Measurements from ENCODE around the gene CD93. TPM values are rescaled to one million over a fixed set of nuclear protein-coding genes. Genes with fewer than 3 reads are reported as not detected.

Gene CD93
- total RNA-seq, 6 experiments from 2014 or later: 3.9 to 21.5 (median 9.2) TPM

DNA sequence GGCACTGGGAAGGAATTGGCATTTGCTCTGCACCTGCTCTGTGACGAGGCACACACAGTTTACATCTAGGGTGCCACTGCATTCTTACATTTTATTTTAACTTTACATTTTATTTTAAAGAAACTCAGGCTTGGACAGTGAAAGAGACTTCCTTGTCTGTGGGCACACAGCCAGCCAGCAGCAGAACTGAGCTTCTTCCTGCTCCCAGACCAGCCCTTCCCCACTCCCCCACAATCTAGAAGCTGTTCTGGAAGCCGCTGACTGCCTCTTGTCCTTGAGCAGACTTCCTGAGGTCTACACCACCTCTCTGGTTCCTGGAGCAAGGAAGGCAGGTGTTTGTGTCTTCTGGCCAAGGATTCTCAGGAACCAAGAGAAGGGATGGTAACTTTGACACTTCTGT lies 27.9 kb upstream of the CD93 start:
- H3K9me3 ChIP-seq: no peaks in the 10 kb centered on the region
- 40% methylated on average over 2 of the region's 2 CpGs for WGBS (ENCODE audit: insufficient coverage, low coverage, low lambda C conversion rate, missing lambda C conversion rate)
- peak in 2 of 3 donors; percentile 68 to 75 for DNase-seq
- H3K4me3 ChIP-seq: no peak overlapping the region
- H3K4me1 ChIP-seq: no peaks in the 10 kb centered on the region
- intact Hi-C loops (cut with DNase I): no loop called here
- H3K36me3 ChIP-seq: no peaks in the 10 kb centered on the region
- ATAC-seq: peak; percentile 54 to 77 (median 64)
- H3K27me3 ChIP-seq: no peaks in the 10 kb centered on the region
- peak overlapping the region in 1 of 3 donors; percentile 33 for H3K27ac ChIP-seq
- no peak for TF ChIP-seq POLR2A (IDR thresholded peaks at IDR 0.05)
- TF ChIP-seq, protein P1, sequence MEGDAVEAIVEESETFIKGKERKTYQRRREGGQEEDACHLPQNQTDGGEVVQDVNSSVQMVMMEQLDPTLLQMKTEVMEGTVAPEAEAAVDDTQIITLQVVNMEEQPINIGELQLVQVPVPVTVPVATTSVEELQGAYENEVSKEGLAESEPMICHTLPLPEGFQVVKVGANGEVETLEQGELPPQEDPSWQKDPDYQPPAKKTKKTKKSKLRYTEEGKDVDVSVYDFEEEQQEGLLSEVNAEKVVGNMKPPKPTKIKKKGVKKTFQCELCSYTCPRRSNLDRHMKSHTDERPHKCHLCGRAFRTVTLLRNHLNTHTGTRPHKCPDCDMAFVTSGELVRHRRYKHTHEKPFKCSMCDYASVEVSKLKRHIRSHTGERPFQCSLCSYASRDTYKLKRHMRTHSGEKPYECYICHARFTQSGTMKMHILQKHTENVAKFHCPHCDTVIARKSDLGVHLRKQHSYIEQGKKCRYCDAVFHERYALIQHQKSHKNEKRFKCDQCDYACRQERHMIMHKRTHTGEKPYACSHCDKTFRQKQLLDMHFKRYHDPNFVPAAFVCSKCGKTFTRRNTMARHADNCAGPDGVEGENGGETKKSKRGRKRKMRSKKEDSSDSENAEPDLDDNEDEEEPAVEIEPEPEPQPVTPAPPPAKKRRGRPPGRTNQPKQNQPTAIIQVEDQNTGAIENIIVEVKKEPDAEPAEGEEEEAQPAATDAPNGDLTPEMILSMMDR (IDR thresholded peaks at IDR 0.05): no peak

DNA sequence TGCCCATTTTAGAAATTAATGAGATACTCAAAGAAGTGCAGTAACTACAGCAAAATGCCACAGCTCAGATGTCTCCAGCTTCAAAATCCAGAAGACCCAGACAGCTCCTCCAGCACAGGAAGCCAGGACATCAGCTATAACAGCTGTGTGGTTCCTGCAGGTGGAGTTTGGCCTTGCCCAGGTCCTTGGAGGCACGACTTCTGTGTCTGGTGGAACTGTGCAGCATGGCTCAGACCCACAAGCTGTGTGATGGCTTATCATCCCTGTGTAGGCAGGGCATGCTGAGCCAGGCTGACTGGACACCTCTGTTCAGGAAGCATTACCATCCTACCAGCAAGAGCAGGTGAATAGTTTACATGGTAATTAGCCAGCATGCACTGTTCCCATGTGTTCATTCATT lies 26.5 kb upstream of the CD93 start:
- Histone ChIP-seq H3K4me3 (no peak overlapping the region), H3K27ac (no peak overlapping the region), H3K36me3 (no peaks in the 10 kb centered on the region), H3K4me1 (no peaks in the 10 kb centered on the region), H3K9me3 (no peaks in the 10 kb centered on the region), H3K27me3 (no peaks in the 10 kb centered on the region)
- DNase-seq: no peak
- TF ChIP-seq, protein P1 (IDR thresholded peaks at IDR 0.05): no peak
- no peak for TF ChIP-seq POLR2A (IDR thresholded peaks at IDR 0.05)
- 63% methylated on average over 1 of the region's 1 CpG for WGBS (ENCODE audit: insufficient coverage, low coverage, low lambda C conversion rate, missing lambda C conversion rate)
- intact Hi-C loops (cut with DNase I): no loop called here
- no peak for ATAC-seq

DNA sequence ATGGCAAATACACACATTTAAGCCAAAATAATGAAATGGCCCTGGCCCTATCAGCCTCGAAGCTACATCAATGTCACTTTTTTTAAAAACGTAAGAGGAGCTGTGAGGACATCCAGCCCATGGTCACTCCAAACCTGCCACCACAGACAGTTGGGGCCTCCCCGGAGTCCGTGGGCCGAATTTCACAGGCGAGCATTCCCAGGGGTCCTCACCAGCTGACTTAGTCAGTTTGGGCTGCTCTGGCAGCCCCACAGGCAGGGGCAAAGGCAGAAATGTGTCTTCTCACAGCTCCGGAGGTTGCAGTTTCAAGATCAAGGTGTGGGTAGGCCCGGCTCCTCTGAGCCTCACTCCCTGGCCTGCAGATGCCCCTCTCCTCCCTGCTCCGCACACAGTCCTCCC lies 25.8 kb upstream of the CD93 start:
- no peaks in the 10 kb centered on the region for H3K4me1 ChIP-seq
- ATAC-seq (no peak), DNase-seq (no peak)
- no peaks in the 10 kb centered on the region for H3K36me3 ChIP-seq
- H3K27me3 ChIP-seq: no peaks in the 10 kb centered on the region
- intact Hi-C loops (cut with DNase I): no loop called here
- WGBS (ENCODE audit: insufficient coverage, low coverage, low lambda C conversion rate, missing lambda C conversion rate): 78% methylated on average over 6 of the region's 9 CpGs
- no peak overlapping the region for H3K27ac ChIP-seq
- H3K9me3 ChIP-seq: no peaks in the 10 kb centered on the region
- TF ChIP-seq, protein P1 (IDR thresholded peaks at IDR 0.05): no peak
- TF ChIP-seq POLR2A (IDR thresholded peaks at IDR 0.05): no peak
- H3K4me3 ChIP-seq: no peak overlapping the region

- no peak for ATAC-seq
- intact Hi-C loops (cut with DNase I): no loop called here
These were observed 25.3 kb upstream of the CD93 start for GRCh38 chr20:23111307-23111943.

More at GRCh38 chr20:23111307-23111943, 25.3 kb upstream of the CD93 start:
- 58% methylated on average over 5 of the region's 16 CpGs for WGBS (ENCODE audit: insufficient coverage, low coverage, low lambda C conversion rate, missing lambda C conversion rate)
- TF ChIP-seq, protein P1 (IDR thresholded peaks at IDR 0.05): no peak
- TF ChIP-seq POLR2A (IDR thresholded peaks at IDR 0.05): no peak
- H3K36me3 ChIP-seq: no peaks in the 10 kb centered on the region
- H3K4me1 ChIP-seq: no peaks in the 10 kb centered on the region
- H3K27ac ChIP-seq: no peak overlapping the region
- H3K9me3 ChIP-seq: no peaks in the 10 kb centered on the region
- no peak for DNase-seq
- H3K27me3 ChIP-seq: no peaks in the 10 kb centered on the region
- H3K4me3 ChIP-seq: no peak overlapping the region
